Fibroblast of skin of back (primary cell): ENCODE measurements around the gene NFIB.

Experiments
- DNase-seq: peaks from one replicate; pipeline ENCODE4 v3.0.0-alpha.2; 2013

The NFIB gene

GRCh38 chr9:14180093-14180959 is 133.6 kb downstream of the NFIB start:
- no peak for DNase-seq

GRCh38 chr9:14179449-14179848 is 134.5 kb downstream of the NFIB start:
- DNase-seq = no peak

GRCh38 chr9:14175778-14176177 is 138.2 kb downstream of the NFIB start:
- DNase-seq = no peak

- DNase-seq = no peak
Observed at GRCh38 chr9:14173713-14174112, 140.2 kb downstream of the NFIB start.

- peak; percentile 20 for DNase-seq
Observed at GRCh38 chr9:14170973-14171596, 142.9 kb downstream of the NFIB start.

- DNase-seq = no peak
Observed at GRCh38 chr9:14170392-14170931, 143.5 kb downstream of the NFIB start.

- no peak for DNase-seq
Observed at GRCh38 chr9:14168381-14168780, 145.6 kb downstream of the NFIB start.

- DNase-seq = no peak
Observed at GRCh38 chr9:14165376-14166035, 148.4 kb downstream of the NFIB start.

GRCh38 chr9:14164908-14165307 is 149.0 kb downstream of the NFIB start:
- no peak for DNase-seq

GRCh38 chr9:14159440-14160216 is 154.3 kb downstream of the NFIB start:
- DNase-seq = no peak

GRCh38 chr9:14158916-14159315 is 155.0 kb downstream of the NFIB start:
- peak; percentile 20 for DNase-seq

- DNase-seq = no peak
Observed at GRCh38 chr9:14158136-14158813, 155.7 kb downstream of the NFIB start.

- DNase-seq = no peak
Observed at GRCh38 chr9:14157191-14157590, 156.8 kb downstream of the NFIB start.

GRCh38 chr9:14156046-14156445 is 157.9 kb downstream of the NFIB start:
- DNase-seq = no peak

GRCh38 chr9:14155237-14155636 is 158.7 kb downstream of the NFIB start:
- DNase-seq = no peak

- no peak for DNase-seq
Observed at GRCh38 chr9:14153310-14153720, 160.6 kb downstream of the NFIB start.

GRCh38 chr9:14151451-14151850 is 162.5 kb downstream of the NFIB start:
- no peak for DNase-seq

- DNase-seq = no peak
Observed at GRCh38 chr9:14148501-14149103, 165.3 kb downstream of the NFIB start.

GRCh38 chr9:14147738-14148137 is 166.2 kb downstream of the NFIB start:
- DNase-seq = no peak

- peak; percentile 1 for DNase-seq
Observed at GRCh38 chr9:14146201-14146874, 167.6 kb downstream of the NFIB start.

GRCh38 chr9:14144215-14144614 is 169.7 kb downstream of the NFIB start:
- DNase-seq = no peak
